GM21786 (cell line): ENCODE measurements around the gene TBC1D9.

ENCODE experiments used
- ATAC-seq: cut with Tn5 transposase; IDR thresholded peaks from one replicate; pipeline ENCODE4 v1.9.1; 2021; ENCODE audit not compliant: unreplicated experiment

The TBC1D9 gene

DNA sequence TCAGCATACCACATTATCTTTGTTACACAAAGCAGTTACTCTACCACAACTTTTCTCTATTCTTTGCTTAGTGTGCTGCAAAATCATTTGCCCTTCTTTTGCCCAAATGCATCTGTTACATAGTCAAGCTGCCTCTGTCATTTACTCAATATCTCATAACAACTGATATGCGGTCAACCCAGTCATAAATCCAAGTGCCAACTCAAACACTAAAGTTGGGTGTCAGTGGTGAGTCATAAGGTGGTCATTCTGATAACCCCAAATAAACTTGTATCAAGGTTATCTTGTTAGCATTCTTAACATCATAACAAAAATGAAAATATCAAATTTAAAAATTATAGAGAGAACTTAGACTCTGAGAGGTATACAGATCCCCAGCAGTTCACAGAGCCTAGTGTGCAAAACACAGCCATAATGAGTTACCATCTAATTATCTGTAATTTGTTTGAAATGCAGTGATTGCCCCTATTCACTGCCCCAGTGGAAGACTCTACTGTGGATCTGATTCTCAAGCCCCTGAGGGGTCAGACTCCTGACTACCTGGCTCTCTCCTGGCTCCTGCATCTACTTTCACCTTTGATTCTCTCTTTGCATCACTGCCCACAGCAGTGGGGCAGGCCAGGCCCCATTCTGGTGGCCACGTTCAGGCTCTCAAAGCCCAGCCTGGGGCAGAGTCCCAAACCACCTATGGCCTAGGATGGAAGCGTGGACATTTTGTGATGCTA lies 29.2 kb downstream of the TBC1D9 start:
- no peak for ATAC-seq

DNA sequence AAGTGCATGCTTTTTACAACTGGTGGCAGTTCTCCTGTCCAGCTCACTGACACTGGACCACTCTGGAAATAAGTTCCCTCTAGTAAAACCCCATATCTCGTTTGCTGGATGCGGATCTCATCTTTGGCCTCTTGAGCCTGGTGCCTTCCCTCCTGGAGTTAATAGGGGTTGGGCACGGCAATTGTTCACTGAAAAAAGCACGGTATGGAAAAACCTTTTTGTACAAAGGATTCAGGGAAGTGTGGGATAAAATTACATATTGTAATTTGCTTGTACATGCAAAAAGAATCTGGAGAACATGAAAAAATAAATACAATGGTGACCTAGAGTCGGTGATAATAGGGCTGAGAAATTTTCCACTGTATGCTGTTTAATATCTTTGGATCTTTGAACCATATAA lies 30.6 kb downstream of the TBC1D9 start:
- ATAC-seq = no peak

DNA sequence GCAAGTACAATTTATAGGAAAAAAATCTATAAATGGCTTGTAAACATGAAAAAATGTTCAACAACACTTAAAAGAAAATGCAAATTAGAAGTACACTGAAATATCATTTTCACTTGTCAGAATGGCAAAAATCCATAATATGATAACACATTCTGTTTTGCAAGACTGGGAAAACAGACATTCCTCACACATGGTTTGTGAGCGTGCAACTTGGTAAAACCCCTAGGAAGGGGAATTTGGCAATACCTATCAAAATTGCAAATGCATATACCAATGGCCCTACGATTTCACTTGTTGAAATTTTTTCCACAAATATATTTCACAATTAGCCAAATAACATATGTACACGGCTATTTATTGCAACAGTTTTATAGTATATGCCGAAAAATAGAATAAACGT lies 31.4 kb downstream of the TBC1D9 start:
- no peak for ATAC-seq

DNA sequence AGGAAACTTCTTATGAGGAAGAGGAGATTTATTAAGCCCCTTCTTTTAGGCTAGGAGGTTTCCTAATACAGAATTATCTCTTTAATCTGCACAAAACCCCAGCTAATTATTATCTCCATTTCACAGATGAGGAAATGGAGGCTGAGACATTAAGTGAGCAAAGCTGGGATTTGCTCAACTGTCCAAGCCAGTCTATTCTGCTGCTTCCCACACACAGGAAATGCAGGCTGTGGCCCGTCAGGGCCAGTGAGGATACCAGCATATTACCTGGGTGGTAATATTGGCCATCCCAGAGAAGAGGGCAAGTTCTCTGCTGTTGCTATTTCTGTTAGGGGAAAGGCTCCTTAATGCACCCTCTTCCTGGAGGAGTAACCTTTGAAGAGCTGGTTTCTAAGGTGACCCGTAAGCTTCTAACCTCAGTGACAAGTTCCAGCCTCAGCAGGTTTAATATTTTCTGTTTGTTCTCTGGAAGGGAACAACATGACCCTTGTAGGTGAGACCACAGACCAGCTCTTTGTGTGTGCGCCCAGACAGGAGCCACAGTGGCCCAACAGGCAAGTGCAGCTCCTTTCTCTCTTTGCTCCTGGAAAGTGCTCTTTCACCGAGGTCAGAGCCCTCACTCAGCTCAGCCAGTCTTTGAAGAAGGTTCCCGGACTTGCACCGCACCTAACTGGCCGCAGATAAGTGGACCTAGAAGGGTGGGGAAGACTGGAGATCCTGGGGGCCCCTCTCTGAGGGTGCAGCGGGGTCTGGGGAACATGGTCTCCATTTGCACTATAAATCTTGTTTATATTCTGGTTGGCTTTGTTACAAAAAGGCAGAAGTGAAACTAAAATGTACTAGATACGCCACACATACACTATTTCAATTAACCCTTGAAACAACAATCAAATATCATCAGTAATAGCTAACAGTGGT lies 35.5 kb downstream of the TBC1D9 start:
- ATAC-seq = peak; percentile 56

DNA sequence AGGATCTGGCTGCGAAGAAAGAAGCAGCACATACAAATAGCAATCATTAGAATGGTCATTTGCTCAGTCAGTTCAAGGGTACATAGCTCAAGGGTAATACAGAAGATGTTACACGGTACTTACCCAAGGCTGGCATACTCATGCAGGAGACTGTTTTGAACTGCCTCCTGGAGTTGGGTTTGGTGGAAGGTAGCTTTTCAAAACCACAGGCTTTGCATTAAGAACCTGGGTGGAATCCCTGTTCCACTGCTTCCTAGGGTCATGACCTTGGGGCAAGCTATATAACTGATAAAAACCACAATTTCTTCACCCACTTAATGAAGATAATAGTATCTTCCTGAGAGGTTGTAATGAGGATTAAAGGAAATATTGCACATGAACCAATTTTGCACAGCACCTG lies 36.5 kb downstream of the TBC1D9 start:
- peak; percentile 62 for ATAC-seq

DNA sequence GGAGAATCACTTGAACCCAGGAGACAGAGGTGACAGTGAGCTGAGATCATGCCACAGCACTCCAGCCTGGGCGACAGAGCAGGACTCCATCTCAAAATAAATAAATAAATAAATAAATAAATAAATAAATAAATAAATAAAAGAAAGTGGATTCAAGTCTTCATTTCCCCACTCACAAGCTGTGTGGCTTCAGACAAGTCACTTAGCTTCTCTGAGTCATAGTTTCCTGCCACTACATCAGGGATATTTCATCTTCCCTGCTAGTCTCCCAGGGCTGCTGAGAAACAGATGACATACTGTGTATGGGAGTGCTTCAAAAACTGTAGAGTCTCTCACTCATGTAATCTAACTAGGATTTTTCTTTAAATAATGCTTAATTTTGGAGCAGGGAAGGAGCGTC lies 37.2 kb downstream of the TBC1D9 start:
- no peak for ATAC-seq

DNA sequence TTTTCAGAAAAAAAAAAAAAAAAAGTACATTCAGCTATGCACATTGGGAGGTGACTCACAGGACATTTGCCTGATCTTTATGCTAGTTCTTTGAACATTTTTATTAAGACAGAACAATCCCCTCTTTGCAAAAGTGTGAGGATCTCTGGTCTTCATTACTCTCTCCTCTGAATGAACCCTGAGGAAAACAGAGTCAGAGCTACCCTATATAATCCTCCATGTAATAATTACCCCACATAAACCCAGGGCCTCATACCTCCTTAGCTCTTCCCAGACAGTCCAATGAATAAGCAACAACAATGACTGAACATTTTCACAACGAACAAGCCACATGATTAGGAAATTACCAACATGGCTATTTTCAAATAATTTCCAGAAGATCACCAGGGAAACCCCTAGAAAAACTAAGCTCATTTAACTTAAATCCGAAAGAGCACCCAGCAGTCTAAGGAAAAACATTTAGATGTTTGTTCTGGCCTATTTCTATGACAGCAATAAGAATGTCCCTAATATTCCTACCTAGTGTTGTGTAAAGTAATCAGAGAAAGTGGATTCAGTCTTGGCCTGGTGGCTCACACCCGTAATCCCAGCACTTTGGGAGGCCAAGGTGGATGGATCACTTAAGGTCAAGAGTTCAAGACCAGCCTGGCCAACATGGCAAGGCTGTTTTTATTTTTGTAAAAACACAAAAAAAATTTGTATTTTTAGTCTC lies 37.8 kb downstream of the TBC1D9 start:
- ATAC-seq = no peak

DNA sequence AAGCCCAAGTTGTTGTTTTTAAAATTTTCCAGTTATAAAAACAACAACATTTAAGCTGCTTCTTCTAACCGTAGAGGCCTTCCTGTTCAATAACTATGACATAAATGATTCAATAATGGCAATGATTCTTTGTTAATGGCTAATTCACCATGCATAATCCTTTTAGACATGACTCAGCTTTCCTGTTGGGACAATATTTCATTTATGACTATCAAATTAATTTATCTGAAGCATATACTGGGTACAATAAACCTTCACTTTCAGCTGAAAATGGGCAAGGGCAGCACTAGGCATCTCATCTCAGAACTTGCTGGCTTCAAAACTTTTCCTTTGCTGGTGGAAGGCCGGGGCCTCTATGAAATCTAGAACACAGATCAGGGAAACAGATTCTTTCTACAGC lies 38.9 kb downstream of the TBC1D9 start:
- no peak for ATAC-seq

DNA sequence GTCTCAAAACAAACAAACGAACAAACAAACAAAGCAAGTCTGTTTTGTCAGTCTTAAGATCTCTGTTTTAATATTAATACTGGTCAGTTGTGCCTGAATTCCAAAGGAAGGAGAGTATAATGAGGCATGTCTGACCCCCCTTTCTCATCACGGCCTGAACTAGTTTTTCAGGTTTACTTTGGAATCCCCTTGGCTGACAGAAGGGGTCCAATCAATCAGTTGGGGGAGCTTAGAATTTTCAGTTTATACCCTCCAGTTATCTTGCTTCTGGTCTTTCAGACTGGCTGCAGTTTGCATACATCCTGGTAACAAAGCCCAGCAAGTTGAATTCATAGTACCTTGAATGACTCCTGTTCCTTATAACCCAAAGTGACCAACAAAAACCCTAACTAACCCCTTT lies 41.1 kb downstream of the TBC1D9 start:
- ATAC-seq = no peak

DNA sequence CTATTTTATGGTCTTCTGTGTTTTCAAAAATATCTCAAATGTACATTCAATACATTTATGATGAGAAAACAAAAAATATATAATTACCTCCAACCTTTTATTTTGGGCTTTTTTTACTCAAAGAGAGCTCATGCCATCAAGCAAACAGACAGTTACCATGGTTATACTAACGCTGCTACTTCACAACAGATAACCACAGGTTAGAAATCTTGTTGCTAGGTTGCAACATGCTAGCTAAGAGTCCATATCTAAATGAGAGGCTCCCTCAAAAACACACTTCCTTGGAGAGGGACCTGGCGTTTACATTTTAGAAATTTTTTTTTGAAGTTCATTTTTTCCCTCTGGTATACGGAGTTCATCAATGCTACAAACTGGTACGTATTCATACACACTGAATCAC lies 44.3 kb downstream of the TBC1D9 start:
- no peak for ATAC-seq

DNA sequence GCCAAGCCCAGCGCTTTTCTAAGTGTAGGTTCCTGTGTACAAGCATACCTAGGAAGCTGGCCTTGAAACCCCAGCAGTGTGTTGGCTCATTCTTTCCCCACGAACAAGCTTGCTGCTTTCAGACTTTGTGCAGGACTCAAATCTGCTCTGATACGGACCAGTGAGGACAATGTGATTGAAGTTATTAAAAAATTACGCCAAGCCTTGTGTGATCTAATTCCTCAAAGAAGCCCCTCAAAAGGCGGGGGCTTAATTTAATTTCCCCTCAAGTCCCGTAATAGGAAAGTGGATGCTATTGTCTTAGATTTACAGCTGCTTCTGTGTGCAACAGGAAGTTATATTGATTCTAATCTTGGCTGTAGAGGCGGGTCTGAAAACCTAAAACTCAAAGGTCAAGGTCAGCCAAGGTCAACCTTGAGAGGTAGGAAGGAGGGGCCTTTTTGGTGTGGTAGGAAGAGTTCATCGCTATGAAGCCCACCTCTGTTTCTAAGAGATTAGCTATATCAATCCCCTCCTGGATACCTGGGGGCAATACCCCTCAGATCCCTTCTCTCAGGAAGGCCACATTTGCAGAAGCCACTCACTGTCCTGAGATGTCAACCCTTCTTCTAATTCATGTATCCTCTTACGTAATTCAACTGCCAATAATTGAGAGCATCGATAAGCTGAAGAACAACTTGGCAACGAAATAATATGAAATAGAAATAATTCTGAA lies 45.1 kb downstream of the TBC1D9 start:
- no peak for ATAC-seq

DNA sequence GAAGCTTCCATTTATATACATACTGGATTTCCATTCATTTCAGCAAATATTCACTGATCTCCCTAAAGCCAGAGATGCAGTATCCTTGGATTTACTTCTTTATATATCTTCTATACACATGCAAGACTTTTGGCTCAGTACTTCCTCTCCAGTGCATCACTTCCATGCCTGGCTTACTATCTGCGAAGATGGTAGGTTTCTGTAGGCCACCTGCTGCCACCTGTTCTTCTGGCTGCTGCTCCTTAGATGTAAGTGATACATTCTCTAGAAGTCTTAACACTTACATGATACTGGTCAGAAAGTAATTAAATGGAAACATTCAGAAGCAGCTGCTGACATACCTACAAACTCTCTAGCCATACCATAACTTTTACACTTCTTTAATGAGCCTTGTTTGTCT lies 48.9 kb downstream of the TBC1D9 start:
- no peak for ATAC-seq

DNA sequence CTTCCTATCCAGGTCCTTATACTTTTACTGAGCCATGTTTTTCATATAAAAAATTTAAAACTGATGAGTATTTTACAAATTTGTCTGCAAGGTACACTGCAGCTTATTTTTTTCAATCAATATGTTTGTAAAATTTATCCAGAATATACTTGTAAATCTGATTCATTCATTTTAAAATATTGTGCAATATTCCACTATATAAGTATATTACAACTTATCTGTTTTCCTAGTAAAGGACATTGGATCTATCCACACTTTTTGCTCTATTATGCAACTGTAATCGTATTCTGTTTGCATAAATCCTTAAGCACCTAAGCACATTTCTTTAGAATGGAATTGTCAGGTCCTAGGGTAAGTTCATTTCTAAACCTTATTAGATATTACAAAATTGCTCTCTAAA lies 49.5 kb downstream of the TBC1D9 start:
- no peak for ATAC-seq

DNA sequence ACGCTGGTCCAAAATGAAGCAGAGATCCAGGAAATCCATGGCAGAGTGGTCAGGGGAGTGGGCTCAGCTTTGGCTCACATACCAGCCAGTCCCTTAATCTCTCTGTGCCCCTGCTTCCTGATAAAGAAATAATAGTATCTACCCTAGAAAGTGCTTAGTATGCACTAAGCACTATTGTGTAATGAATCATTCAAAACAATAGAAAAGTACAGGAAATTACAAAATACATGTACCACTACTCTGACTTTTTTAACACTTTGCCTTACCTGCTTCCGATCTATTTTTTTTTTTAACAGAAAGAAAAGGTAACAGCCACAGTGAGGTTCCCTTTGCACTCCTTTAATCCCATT lies 49.9 kb downstream of the TBC1D9 start:
- ATAC-seq = no peak

DNA sequence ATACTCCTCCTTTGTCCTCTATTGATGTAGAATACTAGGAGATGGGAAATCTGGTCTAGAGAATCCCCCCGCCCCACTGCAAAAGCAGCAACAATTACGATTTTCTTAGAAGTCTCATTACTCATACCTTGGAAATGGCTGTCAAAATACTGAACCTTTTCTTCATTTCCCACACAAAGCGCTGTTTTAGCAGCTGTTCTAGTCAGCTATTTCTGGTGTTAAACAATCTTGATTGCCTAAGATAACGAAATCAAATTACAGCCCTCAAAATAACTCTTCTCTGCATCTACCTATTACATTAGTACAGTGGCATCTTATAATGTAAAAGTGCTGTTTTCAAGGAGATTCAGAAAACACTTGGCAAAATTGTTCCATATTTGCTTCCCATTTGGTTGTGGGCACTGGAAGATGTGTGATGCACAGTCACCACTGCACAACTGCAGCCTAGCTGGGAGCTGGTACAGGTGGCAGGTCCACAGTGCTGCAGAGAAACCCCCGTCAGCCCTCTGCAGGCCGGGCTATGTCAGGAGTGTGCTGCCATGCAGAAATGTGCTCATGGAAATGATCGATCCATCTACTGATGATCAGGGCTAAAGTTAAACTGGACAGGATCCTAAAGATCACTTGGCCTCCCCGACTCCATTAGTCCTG lies 50.4 kb downstream of the TBC1D9 start:
- no peak for ATAC-seq

DNA sequence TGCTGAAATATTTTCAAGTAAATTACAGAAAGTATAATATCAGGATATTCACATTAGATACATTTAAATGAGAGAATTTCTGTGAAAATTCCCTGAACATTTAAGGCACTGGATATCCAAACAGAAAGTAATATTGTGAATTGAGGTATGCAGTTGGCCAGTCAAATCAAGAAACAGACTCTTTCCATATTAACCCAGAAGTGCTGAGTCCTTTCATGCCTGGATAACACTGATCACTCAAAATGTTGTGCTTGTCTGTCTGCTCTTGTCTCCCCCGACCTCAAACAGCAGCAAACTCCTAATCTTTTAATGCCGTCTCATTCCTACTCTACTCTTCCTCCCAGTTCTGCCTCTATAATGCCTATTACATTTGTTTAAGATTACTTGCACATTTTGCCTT lies 51.2 kb downstream of the TBC1D9 start:
- no peak for ATAC-seq

DNA sequence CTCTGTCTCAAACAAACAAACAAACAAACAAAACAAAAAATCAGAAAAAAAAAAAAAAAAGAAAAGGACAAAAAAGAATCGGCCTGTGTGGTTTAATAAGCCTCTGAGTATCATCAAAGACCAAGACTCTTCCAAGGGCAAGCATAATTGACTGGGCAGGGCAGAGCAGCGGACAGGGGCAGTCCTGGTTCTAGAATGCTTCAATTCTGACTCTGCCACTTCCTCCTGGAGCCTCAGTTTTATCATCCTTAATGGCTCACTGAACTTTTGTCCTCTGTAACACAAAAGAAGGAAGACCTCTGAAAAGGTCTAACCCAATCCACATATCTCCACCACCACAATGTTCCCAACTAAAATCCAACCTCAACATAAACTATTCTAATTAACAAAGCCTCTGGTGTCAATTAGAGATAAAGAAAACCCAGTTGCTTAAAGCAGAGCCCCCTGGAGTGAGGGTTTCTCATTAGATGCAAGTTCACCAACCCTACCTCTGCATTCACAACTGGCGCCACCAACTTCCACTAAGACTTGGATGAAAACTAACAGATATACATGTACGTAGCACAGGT lies 51.7 kb downstream of the TBC1D9 start:
- no peak for ATAC-seq

DNA sequence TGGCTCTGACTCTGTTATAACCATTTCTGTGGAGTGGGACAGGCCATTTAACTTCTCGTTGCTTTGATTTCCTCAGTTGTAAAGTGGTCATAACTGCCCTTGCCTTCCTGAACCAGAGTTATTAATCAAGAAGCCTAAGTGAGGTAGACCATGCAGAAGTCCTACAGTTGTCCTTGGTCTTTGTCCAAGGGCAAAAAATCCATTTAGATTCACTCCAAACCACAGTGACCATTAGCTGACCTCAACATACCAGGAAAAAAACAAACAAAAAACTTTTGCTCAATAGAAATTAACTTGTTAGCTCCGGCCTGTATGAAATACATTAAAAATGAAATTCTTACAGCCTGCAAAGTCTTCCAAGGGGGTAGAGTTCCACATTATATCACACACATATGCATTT lies 52.7 kb downstream of the TBC1D9 start:
- no peak for ATAC-seq

DNA sequence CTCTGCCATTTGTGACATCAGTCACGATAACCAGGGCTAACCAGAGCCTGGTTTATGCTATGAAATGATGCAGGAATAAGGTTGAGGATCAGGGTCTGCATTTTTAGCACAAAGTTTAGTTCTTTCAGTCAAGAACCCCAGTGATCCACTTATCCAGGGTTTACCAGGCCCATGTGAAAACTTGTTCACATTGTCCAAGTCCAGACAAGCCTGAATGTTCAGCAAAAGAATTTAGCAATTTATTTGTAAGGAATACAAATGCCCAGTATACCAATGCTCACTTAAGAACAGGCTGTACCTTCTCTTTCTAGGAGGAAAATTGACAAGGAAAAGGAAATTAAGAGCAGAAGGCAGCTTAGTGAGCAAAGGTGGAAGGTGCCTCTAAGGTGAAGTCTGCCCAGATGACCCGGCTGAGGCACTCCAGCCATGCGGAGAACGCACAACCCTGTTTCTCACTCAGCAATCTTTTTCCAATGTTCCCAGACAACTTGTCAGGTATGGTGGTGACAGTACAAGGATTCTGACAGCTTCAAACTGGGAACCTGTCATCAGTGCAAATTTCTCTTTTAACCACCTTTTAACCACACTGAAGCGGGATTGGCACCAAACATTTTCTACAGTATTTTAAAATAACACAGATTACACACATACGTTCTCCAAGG lies 54.0 kb downstream of the TBC1D9 start:
- ATAC-seq = no peak

DNA sequence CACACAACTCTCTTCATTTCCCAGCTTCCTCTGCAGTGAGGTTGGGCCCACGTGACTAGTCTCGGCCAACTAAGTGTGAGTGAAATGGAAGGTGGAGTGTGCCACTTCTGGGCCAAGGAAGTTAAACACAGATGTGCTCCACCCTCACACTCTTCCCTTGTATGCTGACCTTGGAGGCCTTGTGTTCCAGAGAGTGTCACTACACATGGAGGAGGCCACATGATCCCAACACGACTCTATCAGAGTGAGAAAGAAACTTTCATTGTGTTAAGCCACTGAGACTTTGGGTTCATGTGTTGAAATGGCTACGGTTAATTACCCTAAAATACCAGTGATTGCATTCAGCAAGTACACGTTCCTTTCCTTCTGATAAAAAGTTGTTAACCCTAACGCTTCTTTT lies 55.1 kb downstream of the TBC1D9 start:
- ATAC-seq = no peak
